Osteoblast (primary cell): ENCODE data around the gene EXOG. TPM values are rescaled to one million over a fixed set of nuclear protein-coding genes. Genes with fewer than 3 reads are reported as not detected.

Experiments used
- DNase-seq: peaks from one replicate; pipeline ENCODE4 v3.0.0; 2011; ENCODE audit warnings: low spot score, mixed read lengths; ENCODE audit not compliant: insufficient read length; ENCODE audit errors: missing footprints
- H2AFZ ChIP-seq: 2 replicates; pipeline ENCODE4 v1.6.0; 2011; ENCODE audit warnings: mild to moderate bottlenecking, low read length
- H3K27ac ChIP-seq: 2 replicates; pipeline ENCODE4 v1.5.1; 2011; ENCODE audit warnings: mild to moderate bottlenecking, low read depth, low read length, moderate library complexity
- H3K27me3 ChIP-seq: 2 replicates; pipeline ENCODE4 v1.6.0; 2012; ENCODE audit warnings: mild to moderate bottlenecking, control low read depth, inconsistent platforms, low read length, moderate library complexity; ENCODE audit not compliant: insufficient read depth
- H3K36me3 ChIP-seq: 2 replicates; pipeline ENCODE4 v1.5.1; 2011; ENCODE audit warnings: mild to moderate bottlenecking, low read length, control low read depth, moderate library complexity; ENCODE audit not compliant: insufficient read depth
- H3K4me1 ChIP-seq: 2 replicates; pipeline ENCODE4 v1.5.1; 2011; ENCODE audit warnings: mild to moderate bottlenecking, low read length, control low read depth, moderate library complexity; ENCODE audit not compliant: insufficient read depth
- H3K4me2 ChIP-seq: 2 replicates; pipeline ENCODE4 v1.6.0; 2011; ENCODE audit warnings: mild to moderate bottlenecking, low read length; ENCODE audit not compliant: insufficient read depth
- H3K4me3 ChIP-seq: fragments of 200-600 bp; sonication (generic); 3 replicates; pipeline ENCODE4 v1.5.1; 2012; ENCODE audit warnings: mild to moderate bottlenecking, low read length, inconsistent platforms; ENCODE audit not compliant: insufficient read depth
- H3K79me2 ChIP-seq: 2 replicates; pipeline ENCODE4 v1.6.0; 2012; ENCODE audit warnings: mild to moderate bottlenecking, low read length, control low read depth, inconsistent platforms; ENCODE audit not compliant: insufficient read depth
- H3K9me3 ChIP-seq: 2 replicates; pipeline ENCODE4 v1.5.1; 2011; ENCODE audit warnings: low read depth, low read length, control low read depth
- H4K20me1 ChIP-seq: 2 replicates; pipeline ENCODE4 v1.6.0; 2012; ENCODE audit warnings: mild to moderate bottlenecking, low read length, control low read depth; ENCODE audit not compliant: insufficient read depth
- CTCF ChIP-seq: IDR thresholded peaks from 2 replicates; pipeline ENCODE4 v1.5.1; 2011; ENCODE audit warnings: mild to moderate bottlenecking, low read depth, low read length, moderate library complexity; ENCODE audit errors: extremely low read depth
- total RNA-seq: library from RNA; depleted of rRNA; stranded (reverse); fragments of >200 nt; gene quantifications from 2 replicates; pipeline ENCODE4 v1.2.3, GENCODE V29; 2012

Gene EXOG
- total RNA-seq, 1 donor = 14.5 TPM

GRCh38 chr3:38476157-38476756, 19.9 kb upstream of the EXOG start:
- TF ChIP-seq CTCF = no peak
- Histone ChIP-seq H2AFZ (no peak overlapping the region), H3K4me1 (no peaks in the 10 kb centered on the region), H4K20me1 (peaks cover 12% of the 10 kb centered on the region), H3K4me2 (no peak overlapping the region), H3K36me3 (peaks cover 2% of the 10 kb centered on the region), H3K9me3 (no peaks in the 10 kb centered on the region), H3K4me3 (no peak overlapping the region), H3K79me2 (no peaks in the 10 kb centered on the region), H3K27ac (no peak overlapping the region), H3K27me3 (no peaks in the 10 kb centered on the region)
- peak; percentile 72 for DNase-seq

- no peak for DNase-seq
- no peaks in the 10 kb centered on the region for H3K27me3 ChIP-seq
- peaks cover 5% of the 10 kb centered on the region for H4K20me1 ChIP-seq
- H2AFZ ChIP-seq = no peak overlapping the region
- H3K9me3 ChIP-seq = no peaks in the 10 kb centered on the region
- H3K79me2 ChIP-seq = no peaks in the 10 kb centered on the region
- no peak overlapping the region for H3K4me3 ChIP-seq
- peaks cover 2% of the 10 kb centered on the region for H3K36me3 ChIP-seq
- TF ChIP-seq CTCF = no peak
- no peaks in the 10 kb centered on the region for H3K4me1 ChIP-seq
- no peak overlapping the region for H3K4me2 ChIP-seq
- no peak overlapping the region for H3K27ac ChIP-seq
Measured at GRCh38 chr3:38477057-38477820, 18.9 kb upstream of the EXOG start.

GRCh38 chr3:38477839-38478450, 18.2 kb upstream of the EXOG start:
- no peak overlapping the region for H3K27ac ChIP-seq
- H3K36me3 ChIP-seq = peaks cover 2% of the 10 kb centered on the region

More at GRCh38 chr3:38477839-38478450, 18.2 kb upstream of the EXOG start:
- Histone ChIP-seq H3K79me2 (no peaks in the 10 kb centered on the region), H3K9me3 (no peaks in the 10 kb centered on the region), H3K4me1 (no peaks in the 10 kb centered on the region), H4K20me1 (peaks cover 5% of the 10 kb centered on the region), H3K4me3 (no peak overlapping the region), H3K27me3 (no peaks in the 10 kb centered on the region), H2AFZ (no peak overlapping the region), H3K4me2 (no peak overlapping the region)
- TF ChIP-seq CTCF = no peak
- no peak for DNase-seq
